HFFc6 (cell line): ENCODE data around the gene JAG1. TPM values are rescaled to one million over a fixed set of nuclear protein-coding genes. Genes with fewer than 3 reads are reported as not detected.

Source experiments
- DNase-seq: peaks from one replicate; pipeline ENCODE4 v3.0.0-alpha.2; 2018
- H3K27ac Mint-ChIP-seq: 2 replicates; pipeline ENCODE4 v1.8.0; 2020; ENCODE audit warnings: mild to moderate bottlenecking, mixed read lengths
- H3K27me3 Mint-ChIP-seq: 2 replicates; pipeline ENCODE4 v1.8.0; 2021; ENCODE audit warnings: mild to moderate bottlenecking, moderate library complexity, mixed read lengths; ENCODE audit not compliant: insufficient read depth
- H3K36me3 Mint-ChIP-seq: 2 replicates; pipeline ENCODE4 v1.8.0; 2021; ENCODE audit warnings: low read depth, mixed read lengths
- H3K4me1 Mint-ChIP-seq: 2 replicates; pipeline ENCODE4 v1.8.0; 2020; ENCODE audit warnings: low read depth, mixed read lengths
- H3K4me3 Mint-ChIP-seq: 2 replicates; pipeline ENCODE4 v1.8.0; 2020; ENCODE audit warnings: mild to moderate bottlenecking, moderate library complexity, mixed read lengths
- H3K9me3 Mint-ChIP-seq: 2 replicates; pipeline ENCODE4 v1.8.0; 2020; ENCODE audit warnings: mild to moderate bottlenecking, mixed read lengths
- total RNA-seq, 6 experiments: library from RNA; stranded (reverse); fragmentation: NEBNext Ultra II Directional; extraction: Animal tissue kit (Norgen Biotek cat#: 25700); gene quantifications; 2 replicates in 1 of 6; 3 replicates in 5 of 6; pipeline ENCODE4 v1.2.3, GENCODE V29; 2021
- TF ChIP-seq, protein P1 (sequence below): fragments of 200-600 bp; sonication (generic); IDR thresholded peaks from 2 replicates; pipeline ENCODE4 v1.5.0; 2021; ENCODE audit warnings: antibody characterized with exemption, mild to moderate bottlenecking

JAG1 gene
- total RNA-seq, 6 experiments from 2014 or later: 3.0 to 9.3 (median 8.2) TPM

DNA sequence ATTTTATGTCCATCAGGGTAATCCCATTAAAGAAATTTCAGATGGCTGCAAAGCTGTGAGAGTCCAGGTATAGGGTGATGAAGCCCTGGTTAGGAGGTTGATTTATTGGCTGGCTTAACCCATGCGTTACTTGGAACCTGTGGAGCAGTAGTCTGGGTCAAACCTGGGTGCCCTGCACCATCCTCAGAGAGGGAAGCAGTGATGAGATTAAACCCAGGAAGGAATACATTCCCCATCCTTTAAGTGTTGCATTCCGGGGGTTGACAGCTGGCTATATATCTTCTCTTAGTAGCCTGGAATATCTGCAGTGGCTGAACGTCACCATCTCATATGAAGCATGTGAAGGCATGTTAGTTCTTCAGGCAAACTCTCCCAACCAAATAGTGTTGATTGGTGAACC, 44.9 kb upstream of the JAG1 start:
- Mint-ChIP-seq H3K9me3 (no peaks in the 10 kb centered on the region), H3K27me3 (peaks cover 13% of the 10 kb centered on the region; the same call in 1 of the 2 replicates), H3K4me3 (no peak overlapping the region), H3K36me3 (no peaks in the 10 kb centered on the region), H3K4me1 (peaks cover 17% of the 10 kb centered on the region), H3K27ac (no peak overlapping the region)
- TF ChIP-seq, protein P1, sequence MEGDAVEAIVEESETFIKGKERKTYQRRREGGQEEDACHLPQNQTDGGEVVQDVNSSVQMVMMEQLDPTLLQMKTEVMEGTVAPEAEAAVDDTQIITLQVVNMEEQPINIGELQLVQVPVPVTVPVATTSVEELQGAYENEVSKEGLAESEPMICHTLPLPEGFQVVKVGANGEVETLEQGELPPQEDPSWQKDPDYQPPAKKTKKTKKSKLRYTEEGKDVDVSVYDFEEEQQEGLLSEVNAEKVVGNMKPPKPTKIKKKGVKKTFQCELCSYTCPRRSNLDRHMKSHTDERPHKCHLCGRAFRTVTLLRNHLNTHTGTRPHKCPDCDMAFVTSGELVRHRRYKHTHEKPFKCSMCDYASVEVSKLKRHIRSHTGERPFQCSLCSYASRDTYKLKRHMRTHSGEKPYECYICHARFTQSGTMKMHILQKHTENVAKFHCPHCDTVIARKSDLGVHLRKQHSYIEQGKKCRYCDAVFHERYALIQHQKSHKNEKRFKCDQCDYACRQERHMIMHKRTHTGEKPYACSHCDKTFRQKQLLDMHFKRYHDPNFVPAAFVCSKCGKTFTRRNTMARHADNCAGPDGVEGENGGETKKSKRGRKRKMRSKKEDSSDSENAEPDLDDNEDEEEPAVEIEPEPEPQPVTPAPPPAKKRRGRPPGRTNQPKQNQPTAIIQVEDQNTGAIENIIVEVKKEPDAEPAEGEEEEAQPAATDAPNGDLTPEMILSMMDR: no peak
- no peak for DNase-seq

DNA sequence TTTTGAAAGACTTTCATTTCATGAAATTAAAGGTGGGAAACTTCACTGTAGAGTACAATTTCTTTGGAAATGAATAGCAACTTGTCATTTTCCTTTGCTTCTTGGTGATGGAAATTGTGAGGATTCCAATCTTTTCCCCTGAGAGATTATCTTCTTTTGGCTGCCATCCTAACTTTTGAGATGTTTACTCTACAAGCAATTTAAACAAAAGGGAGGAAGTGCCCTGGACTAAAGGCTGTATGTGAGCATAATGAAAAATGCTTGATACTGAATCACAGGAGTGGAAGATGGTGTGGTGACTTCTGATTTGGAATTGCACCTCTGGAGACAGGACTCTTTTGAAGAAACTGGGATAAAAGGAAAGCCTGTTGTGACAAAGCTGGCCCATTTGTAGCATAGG, 43.1 kb upstream of the JAG1 start:
- Mint-ChIP-seq H3K27me3 (peaks cover 13% of the 10 kb centered on the region; the same call in 1 of the 2 replicates), H3K4me1 (peaks cover 17% of the 10 kb centered on the region), H3K4me3 (no peak overlapping the region), H3K36me3 (no peaks in the 10 kb centered on the region), H3K9me3 (no peaks in the 10 kb centered on the region), H3K27ac (no peak overlapping the region)
- no peak for DNase-seq
- TF ChIP-seq, protein P1: no peak

DNA sequence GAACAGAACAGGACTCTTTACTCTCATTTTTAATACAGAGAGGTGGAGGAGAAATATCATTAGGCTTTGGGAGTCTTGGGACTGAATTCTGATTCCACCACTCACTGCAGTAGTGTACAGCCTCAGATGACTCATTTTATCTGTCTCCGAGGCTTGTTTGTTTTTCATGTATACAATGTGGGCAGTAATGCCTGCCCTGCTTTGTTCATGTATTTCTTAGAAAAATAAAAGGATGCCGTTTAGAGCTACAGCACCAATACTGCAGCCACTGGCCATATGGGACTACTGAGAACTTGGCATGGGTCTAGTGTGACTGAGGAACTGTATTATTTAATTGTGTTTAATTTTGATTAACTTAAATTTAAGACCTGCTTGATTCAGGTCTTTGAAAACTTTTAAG, 41.2 kb upstream of the JAG1 start:
- Mint-ChIP-seq H3K4me1 (peaks cover 17% of the 10 kb centered on the region), H3K36me3 (no peaks in the 10 kb centered on the region), H3K27me3 (peaks cover 5% of the 10 kb centered on the region; the same call in 1 of the 2 replicates), H3K9me3 (no peaks in the 10 kb centered on the region), H3K4me3 (no peak overlapping the region), H3K27ac (no peak overlapping the region)
- TF ChIP-seq, protein P1: no peak
- DNase-seq: peak; percentile 24

DNA sequence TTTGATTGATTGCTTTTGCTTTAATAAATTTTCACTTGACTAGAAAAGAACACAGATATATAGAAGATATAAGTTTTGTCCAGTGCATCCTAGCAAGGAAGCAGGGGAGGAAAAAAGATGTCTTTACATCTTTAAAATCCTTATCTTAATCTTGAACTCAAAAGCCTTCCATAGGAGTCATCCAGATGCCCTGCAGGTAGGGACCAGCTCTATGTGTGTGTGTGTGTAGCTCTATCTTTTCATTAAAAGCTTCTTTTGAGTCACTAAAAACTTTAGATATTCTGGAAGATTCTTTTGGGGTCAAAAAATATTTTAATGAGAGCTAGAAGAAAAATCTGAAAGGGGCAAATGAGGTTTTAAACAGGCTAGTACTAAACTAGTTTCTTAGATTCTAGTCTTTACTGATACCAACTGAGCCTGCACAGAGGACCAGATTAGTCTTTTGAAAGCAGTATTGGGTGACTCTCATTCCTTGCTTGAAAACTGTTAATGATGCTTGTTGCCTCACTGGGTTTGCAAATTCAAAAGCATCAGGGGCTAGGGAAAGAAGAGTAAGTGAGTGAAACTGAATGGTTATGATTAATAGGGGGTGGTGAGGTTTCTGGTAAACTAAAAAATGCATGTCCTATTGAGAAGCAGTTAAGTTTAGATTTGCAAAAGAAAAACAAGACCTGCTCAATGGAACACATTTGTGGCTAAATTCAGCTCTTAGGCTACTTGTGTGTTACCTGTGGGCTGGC, 40.6 kb upstream of the JAG1 start:
- peaks cover 5% of the 10 kb centered on the region; the same call in 1 of the 2 replicates for H3K27me3 Mint-ChIP-seq
- no peak overlapping the region for H3K27ac Mint-ChIP-seq
- H3K4me3 Mint-ChIP-seq: no peak overlapping the region
- DNase-seq: no peak
- TF ChIP-seq, protein P1: no peak
- H3K9me3 Mint-ChIP-seq: no peaks in the 10 kb centered on the region
- no peaks in the 10 kb centered on the region for H3K36me3 Mint-ChIP-seq
- H3K4me1 Mint-ChIP-seq: peaks cover 17% of the 10 kb centered on the region

DNA sequence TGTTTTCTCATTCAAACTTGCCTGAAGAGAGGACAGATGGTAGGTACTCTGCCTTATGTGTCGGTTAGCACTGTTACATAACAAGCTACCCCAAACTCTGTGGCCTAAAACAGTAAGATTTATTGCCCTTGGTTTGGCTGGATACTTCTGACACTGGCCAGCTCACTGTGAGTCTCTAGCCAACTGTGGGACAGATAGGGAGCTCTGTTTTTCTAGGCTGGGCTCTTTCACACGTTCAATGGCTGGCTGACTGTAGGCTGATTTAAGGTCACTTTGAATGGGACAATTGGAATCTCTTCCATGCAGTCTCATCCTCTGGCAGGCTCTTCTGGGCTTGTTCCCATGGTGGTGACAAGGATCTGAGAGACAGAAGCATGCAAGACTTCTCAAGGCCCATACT, 39.4 kb upstream of the JAG1 start:
- H3K9me3 Mint-ChIP-seq: no peaks in the 10 kb centered on the region
- peaks cover 5% of the 10 kb centered on the region; the same call in 1 of the 2 replicates for H3K27me3 Mint-ChIP-seq
- H3K4me1 Mint-ChIP-seq: peaks cover 26% of the 10 kb centered on the region
- no peak overlapping the region for H3K4me3 Mint-ChIP-seq
- no peak overlapping the region for H3K27ac Mint-ChIP-seq
- no peak for DNase-seq
- no peaks in the 10 kb centered on the region for H3K36me3 Mint-ChIP-seq
- TF ChIP-seq, protein P1: no peak
